Activated CD4-positive, alpha-beta T cell treated with anti-CD3 and anti-CD28 coated beads for 1 hour (primary cell): ENCODE results near the gene THSD1.

Experiments
- DNase-seq: peaks from one replicate; pipeline ENCODE4 v3.0.0-alpha.2; 2020

THSD1 gene, protein sequence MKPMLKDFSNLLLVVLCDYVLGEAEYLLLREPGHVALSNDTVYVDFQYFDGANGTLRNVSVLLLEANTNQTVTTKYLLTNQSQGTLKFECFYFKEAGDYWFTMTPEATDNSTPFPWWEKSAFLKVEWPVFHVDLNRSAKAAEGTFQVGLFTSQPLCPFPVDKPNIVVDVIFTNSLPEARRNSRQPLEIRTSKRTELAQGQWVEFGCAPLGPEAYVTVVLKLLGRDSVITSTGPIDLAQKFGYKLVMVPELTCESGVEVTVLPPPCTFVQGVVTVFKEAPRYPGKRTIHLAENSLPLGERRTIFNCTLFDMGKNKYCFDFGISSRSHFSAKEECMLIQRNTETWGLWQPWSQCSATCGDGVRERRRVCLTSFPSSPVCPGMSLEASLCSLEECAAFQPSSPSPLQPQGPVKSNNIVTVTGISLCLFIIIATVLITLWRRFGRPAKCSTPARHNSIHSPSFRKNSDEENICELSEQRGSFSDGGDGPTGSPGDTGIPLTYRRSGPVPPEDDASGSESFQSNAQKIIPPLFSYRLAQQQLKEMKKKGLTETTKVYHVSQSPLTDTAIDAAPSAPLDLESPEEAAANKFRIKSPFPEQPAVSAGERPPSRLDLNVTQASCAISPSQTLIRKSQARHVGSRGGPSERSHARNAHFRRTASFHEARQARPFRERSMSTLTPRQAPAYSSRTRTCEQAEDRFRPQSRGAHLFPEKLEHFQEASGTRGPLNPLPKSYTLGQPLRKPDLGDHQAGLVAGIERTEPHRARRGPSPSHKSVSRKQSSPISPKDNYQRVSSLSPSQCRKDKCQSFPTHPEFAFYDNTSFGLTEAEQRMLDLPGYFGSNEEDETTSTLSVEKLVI

DNA sequence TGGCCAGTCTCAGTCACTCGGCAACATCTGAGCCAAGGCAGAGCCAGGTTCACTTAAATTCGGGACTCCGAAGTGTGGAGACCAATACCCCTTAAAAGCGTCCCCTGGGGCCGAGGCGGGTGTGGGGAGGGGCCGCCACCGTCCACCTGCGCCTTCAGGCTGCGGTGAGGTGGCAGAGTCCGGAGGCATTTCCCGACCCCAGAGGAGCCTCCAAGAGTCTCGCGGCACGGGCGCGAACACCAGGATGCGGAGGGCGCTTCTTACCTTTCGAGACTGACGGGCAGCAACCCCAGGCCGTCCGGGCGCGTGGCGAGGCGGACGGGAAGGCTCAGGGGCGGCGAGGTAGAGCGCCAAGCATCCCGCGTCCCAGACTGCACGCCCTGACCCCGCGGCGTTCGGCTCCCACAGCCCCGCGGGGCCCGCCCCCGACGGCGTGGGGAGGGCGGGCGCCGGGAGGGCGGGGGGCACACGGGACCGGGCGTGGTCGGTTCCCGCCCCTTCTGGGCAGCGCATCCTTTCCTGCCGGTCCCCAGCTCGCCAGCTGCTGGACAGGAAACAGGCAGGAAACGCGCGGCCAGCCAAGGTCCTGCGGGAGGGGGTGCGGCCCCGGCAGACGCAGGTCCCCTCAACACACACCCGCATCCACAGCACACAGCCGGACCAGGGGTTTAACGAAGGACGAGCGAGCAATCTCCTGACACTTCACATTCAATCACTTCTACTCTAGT is at the start of gene THSD1:
THSD1 (minus strand) TSS at position 406 of the 728 bp plus-strand sequence. CDS start 3,572 bp downstream, outside the sequence.
- DNase-seq, result no peak

DNA sequence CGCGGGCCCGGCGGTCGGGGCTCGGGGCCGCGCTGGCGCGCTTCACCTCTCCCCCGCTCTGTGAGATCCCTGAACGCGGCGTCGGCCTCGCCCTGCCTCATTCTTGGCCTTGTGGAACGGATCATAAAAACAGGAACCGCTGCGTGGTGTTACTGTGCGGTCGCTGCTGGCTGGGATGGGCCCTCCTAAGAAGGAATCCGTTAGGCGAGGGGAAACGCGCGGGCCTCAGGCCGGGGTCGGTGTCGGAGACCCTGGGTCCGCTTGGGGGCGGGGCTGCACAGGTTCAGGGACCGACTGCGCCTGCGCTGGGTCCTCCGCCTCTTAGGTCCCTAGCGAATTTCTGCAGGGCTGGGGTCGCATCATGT is 49.7 kb upstream of the THSD1 start:
- peak; percentile 66 for DNase-seq

DNA sequence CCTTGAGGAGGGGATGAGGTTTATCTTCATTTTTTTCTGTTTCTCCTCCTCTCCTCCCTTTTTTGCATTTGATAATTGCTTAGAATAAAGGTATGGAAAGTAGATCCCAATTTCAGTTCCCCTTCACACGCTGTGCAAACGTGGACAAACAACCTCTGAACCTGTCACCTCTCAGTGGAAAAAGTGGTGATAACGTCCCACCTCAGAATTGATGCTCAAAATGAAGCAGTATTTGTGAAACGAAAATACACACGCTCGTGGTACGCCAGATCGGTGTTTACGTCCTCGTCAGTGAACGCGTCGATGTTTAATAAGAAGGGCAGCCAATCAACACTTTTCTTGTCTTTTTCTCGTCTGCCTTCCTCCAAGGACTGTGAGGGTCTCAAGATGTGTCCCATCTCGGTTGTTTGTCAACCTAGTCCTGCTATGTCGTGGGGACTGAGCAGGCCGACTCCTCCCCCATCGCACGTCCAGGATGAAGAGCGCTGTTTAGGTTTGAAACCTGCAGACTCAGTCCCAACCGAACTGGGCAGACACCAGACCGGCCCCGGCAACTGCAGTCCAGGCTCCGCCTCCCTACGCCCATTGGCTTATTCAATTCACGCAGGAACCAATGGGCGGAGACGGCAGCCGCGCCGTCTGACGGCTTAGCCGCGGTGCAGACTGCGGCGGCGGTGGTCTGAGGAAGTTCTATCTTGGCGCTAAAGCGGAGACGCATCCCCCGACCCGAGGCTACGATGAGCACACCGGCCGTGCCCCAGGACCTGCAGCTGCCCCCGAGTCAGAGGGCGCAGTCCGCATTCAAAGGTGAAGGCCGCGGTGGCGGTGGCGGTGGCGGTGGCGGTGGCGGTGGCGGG is 49.1 kb upstream of the THSD1 start, which contains the start of gene CKAP2:
CKAP2 (plus strand) TSS at position 659 of the 857 bp plus-strand sequence; CDS start at position 738, 79 bp downstream.
- peak; percentile 88 for DNase-seq

- DNase-seq, result no peak
Measured at GRCh38 chr13:52454459-52454819, 48.5 kb upstream of the THSD1 start.

DNA sequence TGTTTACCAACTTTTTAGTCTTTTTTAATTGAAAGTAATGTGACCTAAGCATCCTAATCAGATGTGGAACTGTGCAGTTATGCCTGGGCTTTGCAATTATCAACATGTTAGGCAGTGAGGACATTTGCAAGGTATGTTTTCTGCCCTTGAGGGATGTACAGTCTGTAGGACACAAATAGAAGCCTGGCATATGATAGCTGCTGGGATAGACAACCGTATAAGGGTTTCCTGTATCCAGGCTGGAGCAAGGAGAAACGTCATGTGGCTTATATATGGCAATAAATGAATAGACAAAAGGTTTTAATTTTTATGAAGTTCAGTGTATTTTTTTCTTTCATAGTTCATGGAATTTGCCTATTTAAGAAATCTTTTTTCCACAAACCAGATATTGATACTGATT is 46.5 kb upstream of the THSD1 start:
- DNase-seq, result no peak

GRCh38 chr13:52451135-52451804 is 45.3 kb upstream of the THSD1 start:
- no peak for DNase-seq

- no peak for DNase-seq
Measured at GRCh38 chr13:52450793-52451116, 44.8 kb upstream of the THSD1 start.

DNA sequence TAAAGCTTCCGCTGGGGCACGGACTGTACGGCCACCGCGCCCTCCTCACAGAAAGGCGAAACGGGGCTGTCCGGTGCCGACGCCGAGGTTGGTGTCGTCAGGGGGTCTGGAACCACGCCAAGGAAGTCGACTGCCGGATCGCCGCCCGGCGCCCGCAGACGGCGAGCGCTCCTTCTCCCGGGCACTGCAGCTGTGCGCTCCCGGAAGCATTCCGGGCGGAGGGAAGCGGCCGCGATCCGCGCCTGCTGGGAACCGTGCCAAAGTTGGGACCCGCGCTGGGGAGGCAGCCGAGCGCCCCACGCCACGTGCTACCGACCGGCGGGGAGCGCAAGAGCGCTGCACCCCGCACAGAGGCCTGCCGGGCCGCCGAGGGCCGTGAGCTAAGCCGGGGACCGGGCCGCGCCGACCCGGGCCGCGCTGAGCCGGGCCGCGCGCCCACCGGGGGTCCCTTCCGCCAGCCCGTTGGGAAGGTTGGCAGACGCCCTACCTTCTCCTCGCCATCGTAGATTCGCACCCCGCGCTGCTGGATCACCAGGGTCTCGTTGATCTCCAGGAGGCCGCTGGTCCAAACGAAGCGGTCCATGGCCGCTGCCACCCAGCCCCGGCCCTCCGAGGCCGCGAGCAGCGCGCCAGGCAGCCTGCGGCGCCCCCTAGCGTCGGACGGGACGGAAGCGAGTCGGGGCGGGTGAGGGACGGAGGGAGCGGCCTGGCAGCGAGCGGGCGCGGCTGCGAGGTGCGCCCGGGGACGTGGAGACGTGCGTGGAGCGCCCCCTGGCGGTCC is 44.2 kb upstream of the THSD1 start, which contains the start of gene VPS36:
VPS36 (minus strand) TSS at position 623 of the 781 bp plus-strand sequence; CDS start at position 583, 40 bp downstream.
- DNase-seq, result peak; percentile 91

DNA sequence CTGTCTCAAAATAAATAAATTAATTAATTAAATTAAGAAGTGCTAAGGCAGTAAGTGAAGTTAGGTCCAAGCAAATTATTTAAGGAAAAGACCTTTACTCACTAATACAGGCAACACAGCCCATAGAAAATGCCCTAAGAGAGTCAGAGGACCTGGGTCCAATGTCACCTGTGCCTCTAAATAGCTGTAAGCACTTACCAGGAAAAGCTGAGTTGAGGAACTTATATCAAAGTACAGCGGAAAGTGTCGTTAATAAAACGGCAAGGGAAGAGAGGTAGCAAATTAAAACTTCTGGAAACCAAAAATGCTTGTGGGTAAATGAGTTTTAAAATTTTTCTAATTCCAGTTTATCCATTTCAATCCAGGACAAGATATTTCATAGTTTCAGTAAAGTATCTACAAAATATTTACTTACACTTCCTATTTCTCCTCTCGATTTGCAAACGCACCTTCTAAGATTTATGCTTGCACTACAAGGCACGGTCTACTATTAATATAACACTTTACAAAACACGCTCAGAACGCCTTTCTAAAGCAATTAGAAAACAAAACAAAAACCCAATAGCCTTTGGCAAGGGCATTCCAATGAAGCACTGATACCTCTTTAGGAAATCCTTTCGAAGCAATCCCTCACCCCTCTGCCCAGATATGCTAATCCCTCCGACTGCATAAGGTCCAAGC is 43.5 kb upstream of the THSD1 start:
- no peak for DNase-seq

DNA sequence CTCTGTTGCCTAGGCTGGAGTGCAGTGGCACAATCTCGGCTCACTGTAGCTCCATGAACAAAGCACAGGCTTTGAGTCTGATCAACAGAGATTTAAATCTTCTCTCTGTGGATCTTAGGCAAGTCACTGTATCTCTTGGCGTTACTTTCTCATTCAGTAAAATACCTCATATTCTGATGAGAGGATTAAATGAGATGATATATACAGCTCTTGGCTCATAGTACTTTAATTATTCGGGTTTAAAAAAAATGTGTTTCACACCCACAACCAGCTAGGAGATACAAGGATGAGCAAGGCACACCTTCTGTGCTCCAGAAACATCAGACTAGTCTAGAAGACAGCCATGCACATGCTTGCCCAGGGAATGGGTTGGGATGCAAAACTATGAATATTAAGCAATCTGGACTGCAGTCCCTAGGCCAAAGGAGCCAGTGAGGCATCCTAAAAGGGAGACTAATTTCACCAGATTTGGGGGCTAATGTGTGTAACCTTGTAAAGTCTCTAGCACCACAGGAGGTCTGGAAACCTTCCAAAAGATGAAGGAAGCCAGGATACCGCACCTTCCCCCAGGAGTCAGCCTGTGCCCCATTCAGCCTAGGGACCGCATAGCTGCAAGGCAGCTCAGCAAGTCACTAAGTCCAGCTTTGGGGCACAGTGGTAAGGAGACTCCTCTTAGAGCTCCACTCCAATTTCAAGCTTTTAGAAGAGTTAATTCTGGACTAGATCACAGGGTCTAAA is 42.0 kb upstream of the THSD1 start:
- no peak for DNase-seq

- DNase-seq, result no peak
Measured at GRCh38 chr13:52447354-52447753, 41.4 kb upstream of the THSD1 start.

- DNase-seq, result no peak
Measured at GRCh38 chr13:52446265-52446664, 40.3 kb upstream of the THSD1 start.

DNA sequence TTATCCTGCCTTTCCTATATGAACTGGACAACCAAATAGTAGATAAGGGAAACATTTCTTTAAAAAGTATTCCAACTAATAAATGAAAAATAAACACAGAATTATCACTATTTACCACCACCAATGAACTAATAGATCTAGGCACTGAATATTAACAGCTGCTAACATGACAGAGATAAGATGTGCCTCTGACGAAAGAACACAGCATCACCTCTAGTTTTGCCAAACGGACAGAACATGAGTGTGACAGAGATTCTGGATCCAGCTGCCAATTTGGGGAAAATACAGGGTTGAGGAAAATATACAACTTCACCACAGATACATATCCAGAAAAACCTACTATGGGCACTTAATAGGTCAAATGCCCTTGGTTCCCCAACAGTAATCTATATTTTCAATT is 26.5 kb upstream of the THSD1 start:
- DNase-seq, result no peak

- DNase-seq, result no peak
Measured at GRCh38 chr13:52428295-52428694, 22.3 kb upstream of the THSD1 start.

DNA sequence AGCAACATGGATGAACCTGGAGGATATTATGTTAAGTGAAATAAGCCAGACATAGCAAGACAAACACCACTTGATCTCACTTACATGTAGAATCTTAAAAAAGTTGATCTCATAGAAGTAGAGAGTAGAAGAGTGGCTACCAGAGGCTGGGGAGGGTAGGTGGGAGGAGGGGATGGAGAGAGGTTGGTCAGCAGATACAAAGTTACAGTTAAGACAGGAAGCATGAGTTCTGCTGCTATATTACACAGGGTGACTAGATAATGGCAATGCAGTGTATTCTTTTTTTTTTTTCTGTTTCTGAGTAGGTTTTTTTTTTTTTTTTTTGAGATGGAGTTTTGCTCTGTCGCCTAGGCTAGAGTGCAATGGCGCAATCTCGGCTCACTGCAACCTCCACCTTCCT is 15.2 kb upstream of the THSD1 start:
- DNase-seq, result no peak

- DNase-seq, result no peak
Measured at GRCh38 chr13:52419080-52419479, 13.1 kb upstream of the THSD1 start.

GRCh38 chr13:52414963-52415362 is 9.0 kb upstream of the THSD1 start:
- no peak for DNase-seq

DNA sequence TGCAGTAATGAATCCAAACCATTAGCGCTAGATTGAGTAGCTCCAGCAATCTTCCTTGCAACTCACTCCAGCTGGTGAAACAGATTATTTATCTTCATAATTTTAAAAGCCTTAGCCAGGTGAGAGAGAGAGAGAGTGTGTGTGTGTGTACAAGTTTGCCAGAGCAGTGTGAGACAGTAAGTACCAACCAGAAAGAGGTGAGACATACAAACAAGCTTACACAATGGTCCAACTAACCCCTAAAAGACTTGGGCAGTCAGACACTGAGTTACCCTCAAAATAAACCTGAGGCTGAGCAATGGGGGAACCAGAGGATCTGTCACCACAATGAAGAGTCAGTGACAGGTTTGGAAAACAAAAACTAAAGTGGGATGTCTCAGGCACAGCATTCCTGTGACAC is 8.1 kb upstream of the THSD1 start:
- DNase-seq, result no peak

DNA sequence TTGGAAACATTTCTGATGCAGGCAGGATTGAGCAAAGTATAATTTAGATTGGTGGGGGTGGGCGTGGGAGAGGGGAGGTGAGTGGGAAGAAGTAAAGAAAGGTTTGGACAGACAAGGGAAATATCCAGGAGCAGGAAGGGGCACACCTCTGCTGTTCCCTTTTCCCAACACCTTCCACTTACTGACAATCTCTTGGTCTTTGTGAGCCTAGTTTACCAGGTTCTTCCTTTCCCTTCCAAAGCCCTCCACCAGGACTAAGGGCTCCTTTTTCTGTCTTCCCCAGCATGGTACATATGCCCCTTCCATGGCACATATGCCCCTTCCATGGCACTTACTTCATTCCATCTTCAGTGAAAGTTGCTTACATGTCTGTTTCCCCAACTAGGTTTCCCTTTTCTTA is 6.2 kb upstream of the THSD1 start:
- no peak for DNase-seq

- DNase-seq, result no peak
Measured at GRCh38 chr13:52411629-52412028, 5.7 kb upstream of the THSD1 start.
